ENCODE measurements around the gene UBXN4.

DNA sequence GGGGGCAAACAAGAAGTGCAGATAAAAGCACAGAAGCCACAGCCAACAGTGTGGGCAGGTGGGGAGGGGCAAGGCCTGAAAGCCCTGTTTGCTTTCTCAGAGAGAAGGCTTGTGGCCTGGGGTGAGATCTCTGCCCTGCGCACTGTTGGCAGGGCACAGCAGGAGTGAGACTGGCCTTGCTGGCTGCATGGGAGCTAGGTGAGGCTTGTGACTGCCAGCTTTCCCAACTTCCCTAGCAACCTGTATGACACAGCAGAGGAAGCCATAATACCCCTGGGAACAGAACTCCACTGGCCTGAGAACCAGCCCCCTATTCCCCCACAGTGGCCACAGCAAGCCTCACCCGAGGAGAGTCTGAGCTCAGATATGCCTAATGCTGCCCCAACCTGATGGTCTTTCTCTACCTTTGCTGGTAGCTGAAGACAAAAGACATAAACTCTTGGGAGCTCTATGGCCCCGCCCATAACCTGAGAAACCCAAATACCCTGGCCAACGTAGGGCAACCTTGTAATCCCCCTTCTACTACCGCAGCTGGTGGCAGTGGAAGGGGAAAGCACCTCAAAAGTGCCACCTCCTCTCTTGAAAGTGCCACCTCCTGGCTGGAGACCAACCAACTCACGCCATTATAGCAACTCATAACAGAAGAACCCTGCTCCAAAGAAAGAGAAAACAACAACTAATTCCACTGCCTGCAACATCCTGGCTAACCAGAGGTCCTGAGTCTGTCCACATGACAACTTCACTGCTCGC is 50.9 kb downstream of the UBXN4 start:
- TF ChIP-seq RCOR1 (IDR thresholded peaks at IDR 0.05; ENCODE audit: insufficient replicate concordance, low read length) (no peak), POLR2A (IDR thresholded peaks at IDR 0.05; ENCODE audit: low read depth, low read length) (no peak), SMC3 (IDR thresholded peaks at IDR 0.05; ENCODE audit: low read depth, low read length) (no peak), CHD1 (IDR thresholded peaks at IDR 0.05; ENCODE audit: low read depth, low read length) (no peak), BHLHE40 (IDR thresholded peaks at IDR 0.05; ENCODE audit: low read depth, low read length) (no peak), RAD21 (IDR thresholded peaks at IDR 0.05; ENCODE audit: low read length) (no peak), FOS (IDR thresholded peaks at IDR 0.05; ENCODE audit: low read depth, low read length) (no peak), MXI1 (IDR thresholded peaks at IDR 0.05; ENCODE audit: borderline replicate concordance, low read depth, low read length) (no peak), MAFK (IDR thresholded peaks at IDR 0.05; ENCODE audit: low read depth, low read length) (no peak), CEBPB (IDR thresholded peaks at IDR 0.05; ENCODE audit: low read depth, low read length) (no peak), RFX5 (IDR thresholded peaks at IDR 0.05; ENCODE audit: low read depth, low read length) (no peak)
- TF ChIP-seq, protein P1, sequence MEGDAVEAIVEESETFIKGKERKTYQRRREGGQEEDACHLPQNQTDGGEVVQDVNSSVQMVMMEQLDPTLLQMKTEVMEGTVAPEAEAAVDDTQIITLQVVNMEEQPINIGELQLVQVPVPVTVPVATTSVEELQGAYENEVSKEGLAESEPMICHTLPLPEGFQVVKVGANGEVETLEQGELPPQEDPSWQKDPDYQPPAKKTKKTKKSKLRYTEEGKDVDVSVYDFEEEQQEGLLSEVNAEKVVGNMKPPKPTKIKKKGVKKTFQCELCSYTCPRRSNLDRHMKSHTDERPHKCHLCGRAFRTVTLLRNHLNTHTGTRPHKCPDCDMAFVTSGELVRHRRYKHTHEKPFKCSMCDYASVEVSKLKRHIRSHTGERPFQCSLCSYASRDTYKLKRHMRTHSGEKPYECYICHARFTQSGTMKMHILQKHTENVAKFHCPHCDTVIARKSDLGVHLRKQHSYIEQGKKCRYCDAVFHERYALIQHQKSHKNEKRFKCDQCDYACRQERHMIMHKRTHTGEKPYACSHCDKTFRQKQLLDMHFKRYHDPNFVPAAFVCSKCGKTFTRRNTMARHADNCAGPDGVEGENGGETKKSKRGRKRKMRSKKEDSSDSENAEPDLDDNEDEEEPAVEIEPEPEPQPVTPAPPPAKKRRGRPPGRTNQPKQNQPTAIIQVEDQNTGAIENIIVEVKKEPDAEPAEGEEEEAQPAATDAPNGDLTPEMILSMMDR (conservative IDR thresholded peaks at IDR 0.05; ENCODE audit: low read depth, low read length), result no peak
- TF ChIP-seq, protein P2, sequence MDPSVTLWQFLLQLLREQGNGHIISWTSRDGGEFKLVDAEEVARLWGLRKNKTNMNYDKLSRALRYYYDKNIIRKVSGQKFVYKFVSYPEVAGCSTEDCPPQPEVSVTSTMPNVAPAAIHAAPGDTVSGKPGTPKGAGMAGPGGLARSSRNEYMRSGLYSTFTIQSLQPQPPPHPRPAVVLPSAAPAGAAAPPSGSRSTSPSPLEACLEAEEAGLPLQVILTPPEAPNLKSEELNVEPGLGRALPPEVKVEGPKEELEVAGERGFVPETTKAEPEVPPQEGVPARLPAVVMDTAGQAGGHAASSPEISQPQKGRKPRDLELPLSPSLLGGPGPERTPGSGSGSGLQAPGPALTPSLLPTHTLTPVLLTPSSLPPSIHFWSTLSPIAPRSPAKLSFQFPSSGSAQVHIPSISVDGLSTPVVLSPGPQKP (IDR thresholded peaks at IDR 0.05; ENCODE audit: borderline replicate concordance, low read depth, low read length), result no peak
- TF ChIP-seq, protein P3, sequence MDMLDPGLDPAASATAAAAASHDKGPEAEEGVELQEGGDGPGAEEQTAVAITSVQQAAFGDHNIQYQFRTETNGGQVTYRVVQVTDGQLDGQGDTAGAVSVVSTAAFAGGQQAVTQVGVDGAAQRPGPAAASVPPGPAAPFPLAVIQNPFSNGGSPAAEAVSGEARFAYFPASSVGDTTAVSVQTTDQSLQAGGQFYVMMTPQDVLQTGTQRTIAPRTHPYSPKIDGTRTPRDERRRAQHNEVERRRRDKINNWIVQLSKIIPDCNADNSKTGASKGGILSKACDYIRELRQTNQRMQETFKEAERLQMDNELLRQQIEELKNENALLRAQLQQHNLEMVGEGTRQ (IDR thresholded peaks at IDR 0.05; ENCODE audit: low read depth, low read length), result no peak

Data from IMR-90 (cell line).